HG02938 (cell line): ENCODE data around the gene SEMA5A.

Experiments
- ATAC-seq: cut with Tn5 transposase; IDR thresholded peaks from one replicate; pipeline ENCODE4 v1.9.1; 2021; ENCODE audit warnings: mild to moderate bottlenecking, moderate library complexity; ENCODE audit not compliant: unreplicated experiment

SEMA5A gene

DNA sequence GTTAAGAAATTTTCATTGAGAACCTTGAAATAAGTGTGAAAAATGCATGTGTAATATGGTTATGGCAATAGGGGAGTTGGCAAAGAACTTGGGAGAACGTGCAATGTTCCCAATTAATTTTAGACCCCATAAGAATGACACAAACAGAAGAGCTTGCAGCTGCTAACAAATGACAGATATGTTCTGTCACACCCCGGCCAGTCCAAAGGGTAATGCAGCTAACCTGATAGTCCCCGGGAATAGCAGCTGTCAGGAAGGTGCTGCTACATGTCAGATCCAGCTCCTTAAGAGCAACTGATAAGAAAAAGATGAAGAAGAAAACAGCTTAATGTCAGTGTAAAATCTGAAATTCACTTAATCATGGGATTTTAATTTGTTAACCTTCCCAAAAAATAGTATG lies 30.4 kb downstream of the SEMA5A start:
- ATAC-seq: no peak

DNA sequence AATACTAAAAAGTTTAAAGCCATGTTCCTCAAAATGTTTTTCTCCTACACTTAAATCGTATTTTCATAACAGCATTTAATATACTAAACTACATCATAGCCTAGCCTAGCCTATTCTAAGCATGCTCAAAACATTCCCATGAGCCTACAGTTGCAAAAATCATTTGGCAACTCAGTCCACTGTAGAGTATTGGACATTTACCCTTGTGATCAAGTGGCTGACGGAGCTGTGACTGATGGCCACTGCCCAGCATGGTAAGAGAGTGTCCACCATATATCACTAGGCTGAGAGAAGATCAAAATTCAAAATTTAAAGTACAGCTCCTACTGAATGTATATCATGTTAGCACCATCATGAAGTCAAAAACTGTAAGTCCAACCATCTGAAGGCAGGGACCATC lies 30.9 kb downstream of the SEMA5A start:
- no peak for ATAC-seq

DNA sequence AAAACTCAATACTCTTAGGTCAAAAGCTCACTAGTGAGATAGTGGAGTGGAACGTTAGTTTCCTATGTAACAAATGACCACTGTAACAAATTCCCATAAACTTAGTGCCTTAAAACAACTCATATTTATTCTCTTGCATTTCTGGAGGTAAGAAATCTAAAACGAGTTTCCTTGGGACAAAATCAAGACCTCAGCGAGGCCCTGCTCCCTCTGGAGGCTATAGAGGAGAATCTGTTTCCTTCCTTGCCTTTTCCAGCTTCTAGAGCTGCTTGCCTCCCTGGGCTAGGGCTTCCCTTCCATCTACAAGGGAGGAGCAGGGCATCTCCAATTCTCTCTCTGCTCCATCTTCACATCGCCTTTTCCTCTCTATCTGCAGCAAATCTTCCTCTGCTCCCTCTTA lies 32.0 kb downstream of the SEMA5A start:
- ATAC-seq: no peak

DNA sequence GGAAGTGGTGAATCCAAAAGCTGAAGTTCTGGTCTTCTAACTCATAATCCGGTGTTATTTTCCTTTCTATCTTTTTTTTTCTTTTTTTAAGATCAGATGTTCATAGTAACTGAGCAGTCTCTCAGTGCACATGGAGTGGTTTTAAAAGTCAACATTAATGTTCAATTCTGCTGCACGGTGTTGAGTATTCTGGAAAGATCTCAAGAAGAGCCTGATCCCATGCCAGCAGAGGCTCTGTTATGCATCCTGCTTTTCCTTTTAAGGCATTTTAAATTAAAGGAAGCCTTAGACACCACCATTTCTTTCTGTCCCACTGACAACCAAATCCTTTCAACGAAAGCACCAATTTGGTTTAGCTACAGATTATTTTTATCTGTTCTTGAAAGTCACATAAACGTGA lies 33.4 kb downstream of the SEMA5A start:
- no peak for ATAC-seq

DNA sequence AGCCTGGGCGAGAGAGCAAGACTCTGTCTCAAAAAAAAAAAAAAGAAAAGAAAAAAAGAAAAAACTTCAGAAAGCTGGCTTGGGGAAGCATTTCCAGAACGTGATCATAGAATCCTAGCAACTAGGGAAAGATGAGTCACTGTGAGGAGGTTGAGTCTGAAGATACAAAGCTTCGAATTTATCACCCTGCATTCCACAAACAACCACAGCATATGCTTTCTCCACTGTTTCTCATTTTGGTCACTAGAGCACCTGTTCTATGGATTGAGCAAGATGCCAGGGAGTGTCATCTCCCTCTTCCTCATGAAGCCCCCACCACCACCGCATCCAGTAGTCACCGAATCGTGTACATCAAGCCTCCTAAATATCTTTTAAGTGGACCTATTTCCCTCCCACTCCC lies 37.9 kb downstream of the SEMA5A start:
- ATAC-seq: no peak

DNA sequence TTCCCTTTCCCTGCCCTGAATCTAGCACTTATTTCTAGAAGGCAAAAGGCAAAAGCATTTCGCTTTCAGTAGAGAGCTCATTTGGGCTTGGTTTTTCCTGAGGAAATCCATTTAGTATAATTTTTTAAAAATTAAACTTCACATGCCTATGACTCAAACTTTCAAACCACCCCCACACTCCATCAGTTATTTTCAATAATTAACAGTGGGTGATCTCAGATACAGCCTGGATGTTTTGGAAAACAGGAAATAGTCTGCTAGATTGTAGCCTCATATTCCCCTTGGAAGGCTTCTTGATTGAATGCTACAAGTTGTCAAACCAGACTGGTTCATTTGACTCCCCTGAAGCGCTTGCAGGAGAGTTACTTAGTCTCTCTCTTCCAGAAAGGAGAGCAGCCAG lies 40.6 kb downstream of the SEMA5A start:
- no peak for ATAC-seq

DNA sequence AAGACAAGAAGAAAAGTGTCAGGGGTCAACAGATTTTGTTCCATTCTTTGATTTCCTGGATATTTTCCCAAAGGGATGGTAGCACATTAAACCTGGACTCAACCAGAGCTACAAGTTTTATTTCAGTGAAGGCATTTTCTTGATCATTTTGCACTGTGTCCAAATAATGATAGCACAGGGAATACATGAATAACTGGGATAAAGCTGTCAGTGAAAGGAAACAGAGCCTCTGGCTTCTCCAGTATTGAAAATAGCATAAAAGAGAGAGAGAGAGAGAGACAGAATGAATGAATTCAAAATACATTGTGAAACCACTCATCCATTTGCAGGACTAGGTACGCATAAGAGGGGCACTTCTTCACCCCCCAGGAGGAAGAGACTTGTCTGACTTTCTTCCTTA lies 43.0 kb downstream of the SEMA5A start:
- ATAC-seq: no peak

DNA sequence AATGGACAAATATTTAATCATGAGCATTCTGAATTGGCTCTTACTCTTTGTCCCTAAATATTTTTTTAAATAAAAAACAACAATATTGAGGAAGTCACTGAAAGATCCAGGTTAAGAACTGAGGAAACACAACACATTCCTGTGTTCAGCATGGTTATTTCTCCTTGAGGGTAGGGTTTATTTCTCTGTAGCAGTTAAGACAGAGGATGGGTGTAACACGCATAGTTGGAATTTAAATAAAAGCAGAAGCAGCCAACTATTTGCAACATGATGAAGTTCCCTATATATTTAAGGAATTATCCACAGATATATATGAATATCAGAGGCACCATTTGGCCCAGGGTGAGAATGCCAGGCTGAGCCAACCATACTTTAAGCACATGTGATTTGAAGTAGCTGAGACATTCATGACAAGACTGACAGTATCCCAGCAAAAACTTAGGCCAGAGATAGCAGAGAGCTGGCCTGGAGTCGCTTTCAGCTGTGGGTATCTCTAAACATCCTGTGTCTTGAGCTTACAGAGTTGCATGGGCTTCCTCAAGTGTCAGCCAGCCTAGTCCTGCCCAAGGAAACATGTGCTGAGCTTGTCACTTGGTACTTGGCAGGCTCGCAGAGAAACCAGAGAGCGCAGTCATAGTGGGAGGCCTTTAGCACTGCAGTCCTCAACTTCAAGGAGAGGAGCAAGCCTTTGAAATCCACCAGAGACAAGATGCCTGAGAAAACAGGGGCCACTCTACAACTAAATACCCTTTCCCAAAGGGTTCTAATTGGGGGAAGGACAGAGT lies 43.6 kb downstream of the SEMA5A start:
- ATAC-seq: no peak

DNA sequence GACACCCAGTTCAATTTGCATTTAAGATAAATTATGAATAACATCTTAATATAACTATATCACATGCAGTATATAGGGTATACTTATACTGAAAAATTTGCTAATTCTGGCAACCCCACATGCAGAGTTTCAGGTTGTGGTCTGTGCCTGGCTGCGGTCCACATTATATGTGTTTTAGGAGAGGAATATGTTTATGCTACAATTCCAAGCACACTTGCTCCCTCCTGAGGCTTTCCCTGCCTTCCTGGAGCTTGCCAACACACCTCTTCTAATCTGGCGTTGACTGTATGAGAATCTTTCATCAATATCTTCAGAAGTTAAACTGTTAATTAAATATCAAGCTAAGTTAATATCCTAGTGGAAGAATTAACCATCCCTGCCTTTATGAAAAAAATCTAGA lies 45.2 kb downstream of the SEMA5A start:
- no peak for ATAC-seq

DNA sequence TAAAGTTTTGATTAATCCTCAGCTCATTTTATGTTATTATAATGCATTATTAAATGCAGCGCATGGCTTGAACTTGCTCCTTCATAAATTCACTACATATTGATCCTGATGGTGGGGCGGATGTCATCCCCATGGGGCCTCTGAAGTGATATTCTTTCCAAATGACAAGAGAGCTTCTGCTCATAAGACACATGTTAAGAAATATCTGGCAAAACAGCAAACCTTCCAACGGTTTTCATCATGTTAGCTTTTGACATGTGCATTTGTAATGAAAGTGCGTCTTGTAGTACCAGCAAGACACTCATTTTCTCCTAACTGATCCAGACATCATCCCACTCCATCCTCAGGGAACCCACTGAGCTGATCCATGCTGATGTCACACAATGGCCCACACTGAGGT lies 45.7 kb downstream of the SEMA5A start:
- no peak for ATAC-seq

DNA sequence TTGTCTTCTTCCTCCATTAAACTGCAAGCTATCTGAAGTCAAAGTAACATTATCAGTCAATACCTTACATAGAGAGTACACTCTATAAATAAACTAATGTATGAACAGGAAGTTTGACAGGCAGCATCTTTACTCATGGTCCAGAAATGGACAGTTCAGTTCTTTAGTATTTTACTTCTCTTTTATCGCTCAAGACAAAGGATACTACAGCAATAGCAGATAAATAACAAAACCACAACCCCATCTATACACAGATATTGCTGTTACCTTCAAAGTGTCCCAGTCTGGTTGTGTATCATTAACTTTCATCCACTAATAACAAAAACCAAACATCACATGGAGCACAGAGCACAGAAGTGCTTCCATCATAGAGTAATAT lies 46.4 kb downstream of the SEMA5A start:
- ATAC-seq: peak; percentile 83

DNA sequence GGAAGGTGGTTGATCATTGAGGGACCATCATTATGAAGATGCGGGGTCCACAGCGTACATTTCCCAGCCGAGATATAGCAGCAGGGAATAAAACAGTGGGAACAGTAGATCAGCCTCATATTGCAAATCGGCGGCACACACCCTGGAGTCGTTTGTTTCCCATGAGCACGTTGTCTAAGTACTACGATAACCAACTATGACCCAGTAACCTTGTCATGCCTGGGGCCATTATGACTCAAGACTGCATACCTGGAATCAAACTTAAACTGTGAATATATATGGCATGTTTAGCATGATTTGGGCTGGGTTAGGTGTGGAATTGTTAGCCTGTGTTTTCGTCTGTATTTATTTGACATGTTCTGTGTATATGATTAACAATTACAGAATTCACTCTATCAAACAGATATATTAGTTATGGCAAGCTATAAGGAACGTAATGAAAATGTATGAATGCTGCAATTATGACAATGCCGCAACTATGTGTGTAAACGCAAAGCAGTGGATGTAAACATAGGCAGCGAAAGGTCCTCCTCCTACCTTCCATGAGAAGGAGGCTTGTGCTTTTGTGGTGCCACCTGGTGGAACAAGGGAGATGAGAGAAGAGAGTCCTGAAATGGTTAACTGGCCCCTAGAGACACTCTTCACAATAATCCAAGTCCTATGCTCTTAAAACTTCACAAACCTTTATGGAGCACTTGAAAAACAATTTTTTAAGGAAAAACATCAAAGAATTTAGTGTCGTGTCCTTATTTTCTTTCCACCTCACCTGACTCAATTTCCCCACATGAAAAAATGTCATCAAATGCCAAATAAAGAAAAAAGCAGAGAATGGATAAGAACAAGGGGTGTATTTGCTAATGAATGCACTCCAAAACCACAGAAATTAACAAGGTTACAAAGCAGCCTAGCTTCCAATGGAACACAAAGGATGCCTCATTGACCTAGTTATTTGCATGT lies 47.1 kb downstream of the SEMA5A start:
- ATAC-seq: no peak

DNA sequence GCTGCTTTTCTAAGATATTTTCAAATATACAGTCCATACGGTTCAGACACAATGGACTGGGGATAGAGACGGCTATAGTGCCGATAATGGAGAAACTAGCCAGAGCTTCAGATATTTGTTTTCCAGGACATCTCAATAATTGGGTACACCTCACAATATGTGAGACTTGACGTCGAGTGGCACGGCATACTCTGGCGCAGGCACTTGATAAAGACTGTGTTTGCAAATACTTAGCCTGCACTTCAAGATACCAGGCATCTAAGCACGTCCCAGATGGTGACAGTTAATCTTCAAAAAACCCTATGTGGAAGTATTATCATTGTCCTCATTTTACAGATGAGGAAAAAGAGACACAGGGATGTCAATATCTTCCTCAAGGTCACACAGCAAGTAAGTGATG lies 48.5 kb downstream of the SEMA5A start:
- no peak for ATAC-seq

DNA sequence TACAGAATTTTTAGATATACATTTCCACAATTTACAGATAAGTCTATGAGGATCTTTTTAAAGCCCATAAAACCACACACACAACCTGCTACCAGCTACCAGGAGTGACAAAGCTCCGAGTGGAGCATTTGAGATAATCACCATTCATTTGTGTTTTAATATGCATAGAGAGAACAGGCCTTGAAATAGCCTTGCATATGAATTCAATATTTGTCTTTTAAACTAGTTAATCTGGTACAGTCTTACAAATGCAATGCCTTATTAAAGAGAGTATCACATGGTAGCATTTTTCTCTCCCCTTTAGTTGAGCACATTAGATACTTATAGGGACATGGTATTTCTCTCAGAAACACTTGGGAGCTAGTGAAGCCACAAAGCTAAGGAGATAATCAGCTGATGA lies 49.1 kb downstream of the SEMA5A start:
- ATAC-seq: no peak

DNA sequence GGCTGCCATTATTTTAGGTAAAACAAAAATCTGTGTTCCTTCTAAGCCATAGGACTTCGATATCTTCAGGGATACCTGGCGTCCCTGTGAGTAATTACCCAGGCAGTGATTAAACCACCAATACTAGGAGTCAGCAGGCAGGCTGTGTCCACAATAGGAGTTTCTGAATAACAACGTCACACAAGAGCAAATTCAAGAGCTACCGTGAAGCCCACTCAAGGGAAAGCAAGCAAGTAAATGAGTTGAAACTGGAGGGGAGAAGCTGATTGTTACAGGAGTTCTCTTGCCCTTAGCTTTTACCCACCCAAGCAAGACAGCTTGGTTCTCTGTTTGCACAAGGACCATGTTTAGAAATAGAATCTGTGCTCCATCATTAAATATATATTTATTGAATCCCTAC lies 50.8 kb downstream of the SEMA5A start:
- no peak for ATAC-seq

DNA sequence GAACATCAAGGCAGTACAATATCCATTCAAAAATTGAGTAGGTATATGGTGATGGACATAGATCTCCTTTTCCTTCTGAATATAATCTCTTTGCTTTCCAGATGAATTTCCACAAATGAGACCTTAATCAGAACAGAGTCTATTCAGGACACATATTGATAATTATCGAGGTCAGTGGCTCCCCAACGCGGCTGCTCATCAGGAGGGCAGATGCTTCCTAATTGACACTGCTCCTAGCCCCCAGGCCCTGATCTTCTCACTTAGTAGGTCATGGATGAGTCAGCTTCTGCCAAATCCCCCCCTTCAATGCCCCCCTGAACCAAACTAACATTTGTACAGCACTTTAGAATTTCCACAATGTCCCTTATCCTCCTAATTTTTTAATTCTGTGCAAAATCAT lies 51.6 kb downstream of the SEMA5A start:
- no peak for ATAC-seq

DNA sequence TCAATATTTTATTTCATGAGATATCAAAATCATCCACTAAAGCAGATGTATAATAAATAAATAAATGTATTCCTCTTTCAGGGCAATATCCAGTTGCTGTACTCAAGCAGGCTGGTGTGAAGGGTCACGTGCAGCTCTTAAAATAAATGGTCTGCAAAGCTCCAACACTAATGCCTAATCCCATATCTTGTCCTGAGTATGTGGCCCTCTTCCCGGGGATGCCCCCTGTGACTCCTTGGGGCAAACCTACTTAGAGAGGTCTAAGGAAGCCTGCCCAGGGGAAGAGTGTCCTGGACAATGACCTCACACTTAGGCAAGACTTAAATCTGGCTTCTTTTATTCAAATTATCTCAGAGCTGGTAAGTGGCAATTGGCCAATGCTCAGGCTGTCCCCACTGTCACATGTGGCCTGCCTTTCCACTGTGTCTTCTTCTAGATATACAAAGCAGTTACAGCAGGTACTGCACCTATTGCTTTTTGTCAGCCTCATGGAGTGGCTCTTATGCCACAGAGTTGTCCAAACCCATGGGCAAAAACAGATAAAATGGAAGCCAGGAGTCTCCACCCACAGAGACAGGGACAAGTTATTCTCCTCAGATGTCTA lies 55.3 kb downstream of the SEMA5A start:
- ATAC-seq: no peak

DNA sequence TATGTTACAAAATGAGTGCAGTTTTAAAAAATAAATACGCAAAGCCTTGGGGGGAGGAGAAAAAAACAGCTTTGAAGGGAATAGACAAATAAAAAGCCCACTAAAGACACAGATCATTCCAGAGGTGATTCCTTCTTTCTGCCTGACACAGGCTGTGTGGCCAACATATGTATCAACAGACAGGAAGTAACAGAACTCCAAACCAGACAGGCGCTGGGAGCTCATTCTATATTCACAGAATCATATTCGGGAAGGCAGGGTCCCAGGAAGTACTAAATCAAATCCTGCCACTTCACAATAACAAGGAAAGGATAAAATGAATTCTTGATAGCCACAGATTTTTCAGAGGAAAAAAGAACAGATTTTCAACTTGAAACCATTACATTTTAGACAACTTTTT lies 62.1 kb downstream of the SEMA5A start:
- no peak for ATAC-seq

DNA sequence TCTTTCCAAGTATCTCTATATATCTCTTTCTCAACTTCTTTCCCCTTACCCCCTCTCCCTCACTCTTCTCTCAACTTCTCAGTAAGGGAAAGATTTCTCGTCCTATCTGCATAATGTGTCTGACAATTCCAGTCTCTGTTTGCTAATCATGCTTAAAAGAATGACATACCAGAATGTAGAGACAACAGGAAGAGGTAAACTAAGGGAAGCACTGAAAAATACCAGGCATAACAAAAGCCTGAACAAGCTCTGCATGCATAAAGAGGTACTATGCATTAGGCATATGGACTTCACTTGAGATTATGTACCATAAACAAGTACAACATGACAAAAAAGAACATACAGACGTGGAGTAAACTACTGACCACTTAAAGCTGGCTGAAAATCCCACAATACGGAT lies 62.6 kb downstream of the SEMA5A start:
- no peak for ATAC-seq

DNA sequence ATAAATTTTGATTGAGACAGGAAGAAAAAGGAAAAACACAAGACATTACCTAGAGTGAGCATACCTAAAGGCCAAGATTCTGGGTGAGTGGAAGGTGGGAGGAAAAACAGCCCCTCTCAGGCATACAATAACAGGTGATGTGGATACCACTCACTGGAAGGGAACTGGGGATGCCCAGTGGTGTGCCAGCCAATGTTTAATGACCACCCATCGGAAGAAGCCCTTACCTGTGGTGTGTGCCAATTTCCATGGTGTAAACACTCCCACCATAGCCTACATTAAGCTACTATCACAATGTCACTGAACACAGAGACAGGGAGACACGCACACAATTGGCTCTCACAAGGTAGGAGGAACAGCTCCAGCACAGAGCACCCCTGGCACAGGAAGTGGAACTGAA lies 63.5 kb downstream of the SEMA5A start:
- ATAC-seq: no peak

DNA sequence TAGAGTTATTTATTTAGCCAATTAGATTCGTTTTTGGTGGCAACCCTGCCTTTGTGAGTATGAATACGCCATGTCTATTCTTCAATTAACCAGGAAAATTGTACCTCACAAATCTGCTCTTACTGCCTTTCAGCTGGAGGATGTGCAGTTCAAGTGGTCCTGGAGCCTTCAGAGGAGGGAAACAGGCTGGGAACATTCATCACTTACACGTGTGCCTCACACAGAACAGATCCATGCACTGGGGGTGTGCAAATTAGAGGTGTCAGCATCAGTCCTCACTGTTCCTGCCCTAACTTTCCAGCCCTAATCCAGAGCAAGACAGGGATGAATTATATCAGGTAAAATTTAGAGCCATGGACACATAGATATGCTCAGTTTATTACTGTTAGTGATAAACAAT lies 65.4 kb downstream of the SEMA5A start:
- ATAC-seq: no peak

DNA sequence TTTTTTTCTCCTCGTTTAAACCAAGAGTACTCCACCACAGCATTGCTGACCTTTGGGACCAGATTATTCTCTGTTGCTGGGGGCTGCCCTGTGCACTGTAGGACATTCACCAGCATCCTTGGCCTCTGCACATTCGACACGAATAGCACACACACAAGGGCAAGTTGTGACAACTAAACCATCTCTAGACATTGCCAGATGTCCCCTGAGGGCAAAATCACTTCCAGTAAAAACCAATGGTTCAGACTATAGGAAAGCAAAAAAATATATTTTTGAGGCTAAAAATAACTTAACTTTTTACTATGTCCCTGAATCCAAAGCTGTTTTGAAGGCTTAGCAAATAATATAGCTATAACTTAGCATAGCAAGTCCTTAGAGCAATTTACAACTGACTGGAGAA lies 65.9 kb downstream of the SEMA5A start:
- ATAC-seq: no peak
